Measurements from ENCODE around the gene TFAP2E.
"Not testable (repeated sequence)": the region's sequence is repeated elsewhere in the genome, so short reads cannot be mapped to it uniquely, and the experiment has no call there.

Gene TFAP2E

GRCh38 chr1:35574655-35575415, 1.7 kb downstream of the TFAP2E start:
- no peak for DNase-seq

GRCh38 chr1:35575416-35575958, 2.4 kb downstream of the TFAP2E start:
- no peak for DNase-seq

GRCh38 chr1:35576061-35576765, 3.1 kb downstream of the TFAP2E start:
- no peak for DNase-seq

GRCh38 chr1:35576766-35577070, 3.6 kb downstream of the TFAP2E start:
- DNase-seq: not testable (repeated sequence)

- DNase-seq: peak; percentile 42
Measured at GRCh38 chr1:35577071-35577998, 4.2 kb downstream of the TFAP2E start.

GRCh38 chr1:35580949-35581388, 7.9 kb downstream of the TFAP2E start:
- no peak for DNase-seq

- not testable (repeated sequence) for DNase-seq
Measured at GRCh38 chr1:35581621-35582020, 8.5 kb downstream of the TFAP2E start.

GRCh38 chr1:35585281-35585680, 12.2 kb downstream of the TFAP2E start:
- DNase-seq: no peak

- not testable (repeated sequence) for DNase-seq
Measured at GRCh38 chr1:35585805-35586204, 12.7 kb downstream of the TFAP2E start.

- no peak for DNase-seq
Measured at GRCh38 chr1:35586808-35587207, 13.7 kb downstream of the TFAP2E start.

- DNase-seq: no peak
Measured at GRCh38 chr1:35587736-35588135, 14.6 kb downstream of the TFAP2E start.

- no peak for DNase-seq
Measured at GRCh38 chr1:35588197-35588910, 15.2 kb downstream of the TFAP2E start.

GRCh38 chr1:35589516-35590427, 16.7 kb downstream of the TFAP2E start:
- DNase-seq: no peak

- no peak for DNase-seq
Measured at GRCh38 chr1:35590476-35591040, 17.4 kb downstream of the TFAP2E start.

- no peak for DNase-seq
Measured at GRCh38 chr1:35591211-35591610, 18.1 kb downstream of the TFAP2E start.

- no peak for DNase-seq
Measured at GRCh38 chr1:35592991-35593769, 20.1 kb downstream of the TFAP2E start.

GRCh38 chr1:35594005-35594760, 21.1 kb downstream of the TFAP2E start:
- no peak for DNase-seq

GRCh38 chr1:35595684-35596083, 22.6 kb downstream of the TFAP2E start:
- no peak for DNase-seq

GRCh38 chr1:35597870-35598269, 24.8 kb downstream of the TFAP2E start:
- no peak for DNase-seq

Data from stimulated activated naive CD4-positive, alpha-beta T cell treated with Interleukin-2 at 50 U/mL for 16 hours (primary cell).